Vagina (tissue), 2 donors: Measurements from ENCODE around the gene FAS.

ENCODE experiments used
- CTCF ChIP-seq, 3 experiments: fragments of 450-650 bp in 2 of 3; fragments of 200-600 bp in 1 of 3; sonication (generic) in 1 of 3; IDR thresholded peaks; one replicate each; pipeline ENCODE4 v1.5.1; 2017 to 2019; ENCODE audit warnings: antibody characterized with exemption in 3 of 3, mild to moderate bottlenecking in 2 of 3, moderate library complexity in 2 of 3
- POLR2A ChIP-seq, 2 donors: fragments of 450-650 bp; IDR thresholded peaks; one replicate each; pipeline ENCODE4 v1.6.1; 2017; ENCODE audit warnings: antibody characterized with exemption in 2 of 2, mild to moderate bottlenecking in 2 of 2, moderate library complexity in 2 of 2

- TF ChIP-seq CTCF (IDR thresholded peaks at IDR 0.05) (no peak), POLR2A (IDR thresholded peaks at IDR 0.05) (no peak)
Observed at GRCh38 chr10:89064748-89065147, 74.2 kb downstream of the FAS start.
